Central memory CD8-positive, alpha-beta T cell (primary cell): Measurements from ENCODE around the gene MOSMO.
"Not testable (repeated sequence)": the region's sequence is repeated elsewhere in the genome, so short reads cannot be mapped to it uniquely, and the experiment has no call there.

Experiments used
- ATAC-seq: fragments of 150-1000 bp; cut with Tn5 transposase; replicated peaks from 2 replicates; pipeline ENCODE4 v1.10.0; 2022; ENCODE audit warnings: mild to moderate bottlenecking, moderate FRiP score, moderate number of reproducible peaks; ENCODE audit not compliant: poor library complexity, severe bottlenecking; ENCODE audit errors: extremely low read depth
- DNase-seq, 2 donors: peaks; one replicate each; pipeline ENCODE4 v3.0.0; 2021; ENCODE audit warnings: low spot score in 2 of 2
- H3K27ac Mint-ChIP-seq: one replicate; pipeline ENCODE4 v1.8.0; 2022; ENCODE audit warnings: low read depth, mild to moderate bottlenecking, moderate library complexity, mixed read lengths
- H3K27me3 Mint-ChIP-seq: one replicate; pipeline ENCODE4 v1.8.0; 2022; ENCODE audit warnings: mixed read lengths
- H3K36me3 Mint-ChIP-seq: one replicate; pipeline ENCODE4 v1.8.0; 2022; ENCODE audit warnings: mild to moderate bottlenecking, moderate library complexity, mixed read lengths; ENCODE audit not compliant: insufficient read depth
- H3K4me1 Mint-ChIP-seq: one replicate; pipeline ENCODE4 v1.8.0; 2022; ENCODE audit warnings: mixed read lengths
- H3K4me3 Mint-ChIP-seq: one replicate; pipeline ENCODE4 v1.8.0; 2022; ENCODE audit warnings: mild to moderate bottlenecking, moderate library complexity, mixed read lengths
- H3K9me3 Mint-ChIP-seq: one replicate; pipeline ENCODE4 v1.8.0; 2022; ENCODE audit warnings: mixed read lengths

The MOSMO gene

DNA sequence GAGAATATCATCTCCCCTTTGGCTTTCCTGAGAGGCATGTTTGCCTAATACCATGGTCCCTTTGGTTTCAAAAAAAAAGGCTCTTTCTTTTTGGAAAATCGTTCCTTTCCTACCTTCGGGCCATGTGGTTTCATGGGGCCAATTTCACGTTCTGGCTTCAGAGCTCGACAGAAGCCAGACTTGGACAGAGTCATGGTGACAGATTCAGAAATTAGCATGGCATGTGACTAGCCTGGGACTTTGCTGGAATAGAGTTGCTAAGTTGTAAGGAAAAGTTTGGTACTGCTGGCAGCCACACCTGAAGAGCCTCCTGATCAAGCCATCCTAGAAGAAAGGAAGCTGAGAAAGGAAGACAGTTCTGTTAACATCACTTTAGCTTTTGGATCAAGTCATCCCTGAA, 82.0 kb downstream of the MOSMO start:
- Mint-ChIP-seq H3K36me3 (peaks cover 11% of the 10 kb centered on the region), H3K27me3 (peaks cover 4% of the 10 kb centered on the region), H3K9me3 (no peaks in the 10 kb centered on the region), H3K4me3 (no peak overlapping the region), H3K4me1 (no peaks in the 10 kb centered on the region), H3K27ac (no peak overlapping the region)
- DNase-seq (no peak), ATAC-seq (no peak)

DNA sequence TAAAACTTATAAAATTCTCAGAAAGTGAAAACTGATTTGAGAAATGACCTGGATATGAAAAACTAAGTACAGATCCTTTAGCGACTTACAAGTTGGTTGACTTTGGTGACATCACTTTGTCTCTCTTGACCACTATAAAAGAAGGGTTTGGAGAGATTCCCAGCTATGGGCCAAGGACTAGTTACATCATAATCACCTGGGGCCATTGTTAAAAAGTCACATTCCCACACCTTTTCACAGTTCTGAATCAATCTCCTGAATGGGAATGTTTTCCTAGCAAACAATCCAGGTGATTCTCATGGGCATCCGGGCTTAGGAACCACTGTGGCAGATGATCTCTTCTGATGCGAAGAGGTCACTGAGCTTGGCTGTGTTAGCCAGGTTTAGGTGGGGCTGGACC, 83.8 kb downstream of the MOSMO start:
- DNase-seq: no peak
- Mint-ChIP-seq H3K27me3 (peaks cover 19% of the 10 kb centered on the region), H3K4me1 (no peaks in the 10 kb centered on the region), H3K36me3 (peaks cover 1% of the 10 kb centered on the region), H3K9me3 (no peaks in the 10 kb centered on the region), H3K27ac (no peak overlapping the region), H3K4me3 (no peak overlapping the region)
- no peak for ATAC-seq

DNA sequence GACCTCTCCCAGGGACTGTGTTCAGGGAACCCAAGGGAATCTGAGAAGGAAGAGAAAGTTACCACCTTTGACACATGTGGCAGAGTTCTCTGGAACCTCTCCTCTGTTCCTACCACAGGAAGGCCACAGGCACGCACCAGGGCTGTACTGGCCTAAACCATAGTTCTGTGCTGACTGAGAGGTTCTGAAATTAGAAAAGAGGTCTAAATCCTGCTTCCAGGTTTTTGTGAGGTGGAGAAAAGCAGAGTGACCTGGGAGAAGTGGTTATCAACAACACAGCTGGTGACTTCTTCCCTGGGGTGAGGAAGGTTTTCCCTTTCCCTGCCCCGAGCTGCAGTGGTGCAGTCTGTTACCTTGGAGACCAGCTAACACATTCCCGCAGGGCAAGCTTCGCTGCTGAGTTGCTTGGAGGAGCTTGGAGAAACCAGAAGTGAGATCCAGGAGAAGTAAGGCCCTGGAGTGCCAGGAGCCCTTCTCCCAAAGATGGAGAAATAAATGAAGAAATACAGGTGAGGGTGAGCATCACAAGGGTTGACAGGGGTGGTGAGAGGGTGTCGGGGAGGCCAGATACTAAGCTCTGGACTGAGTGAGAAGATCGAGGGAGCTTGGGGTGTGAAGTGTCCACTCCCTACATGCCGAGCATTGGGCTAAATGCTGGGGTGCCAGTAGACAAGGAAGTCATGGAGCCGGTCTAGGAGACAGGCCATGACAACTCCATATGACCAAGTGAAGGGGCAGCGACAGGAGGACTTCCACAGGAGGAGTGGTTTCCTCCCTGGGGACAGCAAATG, 84.4 kb downstream of the MOSMO start, which contains the start of gene VWA3A:
VWA3A (plus strand) TSS at position 399 of the 791 bp plus-strand sequence; CDS start at position 496, 97 bp downstream.
- Mint-ChIP-seq H3K9me3 (no peaks in the 10 kb centered on the region), H3K27ac (no peak within 1 kb of the TSS), H3K4me1 (no peaks in the 10 kb centered on the region), H3K36me3 (peaks cover 1% of the 10 kb centered on the region), H3K4me3 (no peak within 1 kb of the TSS), H3K27me3 (peaks cover 24% of the 10 kb centered on the region)
- no peak for ATAC-seq
- DNase-seq: no peak

DNA sequence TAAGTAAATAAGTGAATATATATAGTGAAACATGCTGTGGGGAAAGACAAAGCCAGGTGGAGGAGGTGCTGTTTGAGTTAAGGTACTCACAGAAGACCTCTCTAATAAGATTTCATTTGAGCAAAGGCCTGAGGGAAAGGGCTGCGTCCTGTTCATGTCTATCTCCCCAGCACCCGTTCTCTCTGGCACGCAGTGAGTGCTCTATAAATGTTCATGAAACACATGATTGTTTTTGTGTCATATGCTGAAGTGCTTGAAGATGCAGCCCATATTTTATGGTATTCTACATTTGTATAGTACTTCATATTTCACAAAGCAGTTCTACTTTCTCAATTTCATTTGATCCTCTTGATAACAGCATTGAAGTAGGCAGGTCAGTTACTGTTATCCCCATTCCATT, 85.4 kb downstream of the MOSMO start:
- no peak for ATAC-seq
- Mint-ChIP-seq H3K4me3 (no peak overlapping the region), H3K27me3 (peaks cover 34% of the 10 kb centered on the region), H3K9me3 (no peaks in the 10 kb centered on the region), H3K36me3 (peaks cover 1% of the 10 kb centered on the region), H3K27ac (no peak overlapping the region), H3K4me1 (no peaks in the 10 kb centered on the region)
- no peak for DNase-seq

DNA sequence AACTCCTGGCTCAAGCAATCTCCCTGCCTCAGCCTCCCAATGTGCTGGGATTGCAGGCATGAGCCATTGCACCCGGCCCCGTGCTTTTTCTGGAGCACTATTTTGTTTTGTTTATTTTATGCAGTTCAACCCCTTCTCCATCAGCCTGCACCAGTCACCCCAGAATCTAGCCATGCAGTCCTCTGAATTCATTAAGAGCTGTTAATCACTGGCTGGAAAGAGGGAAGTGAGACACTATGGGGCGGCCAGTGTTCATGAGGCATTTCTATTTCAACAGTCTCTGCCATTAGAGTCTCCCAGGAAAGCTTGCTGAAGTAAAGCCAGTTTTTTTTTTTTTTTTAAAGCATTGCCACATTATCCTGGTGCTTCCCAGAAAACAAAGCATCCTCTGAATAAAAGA, 86.1 kb downstream of the MOSMO start:
- H3K9me3 Mint-ChIP-seq: no peaks in the 10 kb centered on the region
- ATAC-seq: no peak
- H3K27me3 Mint-ChIP-seq: peaks cover 34% of the 10 kb centered on the region
- no peak overlapping the region for H3K4me3 Mint-ChIP-seq
- DNase-seq: no peak
- H3K27ac Mint-ChIP-seq: no peak overlapping the region
- peaks cover 1% of the 10 kb centered on the region for H3K36me3 Mint-ChIP-seq
- H3K4me1 Mint-ChIP-seq: peaks cover 3% of the 10 kb centered on the region

DNA sequence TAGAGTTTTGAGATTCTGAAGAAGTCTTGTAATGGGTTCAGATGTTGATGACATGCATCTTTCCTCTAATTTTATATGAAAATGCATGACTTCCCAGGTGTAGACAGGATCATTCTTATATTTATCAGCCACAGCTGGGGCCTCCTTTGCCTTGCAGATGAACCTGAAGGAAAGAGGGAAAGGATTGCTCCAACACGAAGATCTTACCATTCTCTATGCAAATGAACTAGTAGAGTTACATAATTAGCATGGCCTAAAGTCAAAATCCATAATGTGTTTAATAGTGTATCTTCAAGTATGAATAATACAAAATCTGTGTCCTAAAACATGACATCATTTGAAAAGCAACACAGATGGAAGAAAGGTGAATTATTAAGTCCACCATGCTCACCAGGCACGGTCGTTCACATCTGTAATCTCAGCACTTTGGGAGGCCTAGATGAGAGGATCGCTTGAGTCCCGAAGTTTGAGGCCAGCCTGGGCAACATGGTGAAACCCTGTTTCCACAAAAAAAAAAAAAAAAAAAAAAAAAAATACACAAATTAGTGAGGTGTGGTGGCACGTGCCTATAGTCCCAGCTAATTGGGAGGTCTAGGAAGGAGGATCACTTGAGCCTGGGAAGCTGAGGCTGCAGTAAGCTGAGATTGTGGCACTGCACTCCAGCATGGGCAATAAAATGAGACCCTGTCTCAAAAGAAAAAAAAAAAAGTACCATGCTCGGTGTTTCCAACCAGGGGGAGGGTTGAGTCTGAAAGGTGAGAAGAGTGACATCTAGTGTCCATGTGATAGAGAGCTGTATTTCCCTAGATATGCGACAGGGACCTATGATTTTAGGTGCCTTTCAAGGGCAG, 90.7 kb downstream of the MOSMO start:
- Mint-ChIP-seq H3K4me1 (peaks cover 7% of the 10 kb centered on the region), H3K27ac (no peak overlapping the region), H3K4me3 (no peak overlapping the region), H3K27me3 (peaks cover 34% of the 10 kb centered on the region), H3K36me3 (no peaks in the 10 kb centered on the region), H3K9me3 (no peaks in the 10 kb centered on the region)
- DNase-seq: no peak
- peak; percentile 84 for ATAC-seq

DNA sequence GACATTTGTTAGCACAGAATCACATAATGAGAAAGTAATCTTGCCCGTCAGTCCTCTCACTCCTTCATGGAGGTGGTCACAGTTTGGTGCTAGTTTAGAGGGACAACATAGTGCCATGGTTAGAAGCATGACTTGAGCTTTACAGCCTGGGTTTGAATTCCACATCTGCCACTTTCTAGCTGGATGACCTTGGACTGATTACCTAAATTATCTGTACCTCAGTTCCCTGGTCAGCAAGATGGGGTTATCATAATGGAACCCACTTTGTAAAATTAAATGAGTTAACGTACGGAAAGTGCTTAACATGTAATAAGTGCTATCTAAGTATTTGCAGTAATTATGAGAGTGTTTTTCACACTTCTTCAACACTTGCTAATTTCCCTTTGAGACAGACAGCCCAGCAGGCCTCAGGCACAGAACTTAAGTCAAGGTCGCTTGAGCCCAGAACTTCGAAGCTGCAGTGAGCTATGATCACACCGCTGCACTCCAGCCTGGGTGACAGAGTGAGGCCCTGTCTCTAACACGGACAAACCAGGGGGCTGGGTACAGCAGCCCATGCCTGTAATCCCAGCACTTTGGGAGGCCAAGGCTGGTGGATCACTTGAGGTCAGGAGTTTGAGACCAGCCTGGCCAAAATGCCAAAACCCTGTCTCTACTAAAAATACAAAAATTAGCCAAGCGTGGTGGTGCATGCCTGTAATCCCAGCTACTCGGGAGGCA, 91.5 kb downstream of the MOSMO start:
- Mint-ChIP-seq H3K9me3 (no peaks in the 10 kb centered on the region), H3K4me3 (no peak overlapping the region)
- ATAC-seq: no peak

DNA sequence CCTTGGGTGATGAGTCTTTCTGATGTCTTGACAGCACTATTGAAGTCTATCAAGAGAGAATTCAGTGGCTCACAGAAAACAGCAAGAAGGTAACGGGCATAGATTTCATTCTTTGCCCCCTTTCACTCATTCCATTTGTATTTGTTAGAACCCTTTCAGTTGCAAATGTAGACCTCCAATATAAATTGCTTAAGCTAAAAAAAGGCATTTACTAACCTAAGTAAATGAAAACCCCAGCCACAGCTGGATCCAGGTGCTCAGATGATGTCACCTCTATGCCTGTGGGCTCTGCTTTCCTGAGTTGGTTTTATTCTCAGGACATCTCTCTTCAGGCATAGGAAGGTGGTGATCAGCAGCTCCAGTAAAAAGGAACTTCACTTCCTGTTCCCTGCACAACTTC, 95.5 kb downstream of the MOSMO start:
- ATAC-seq: no peak
- peaks cover 15% of the 10 kb centered on the region for H3K4me1 Mint-ChIP-seq
- H3K36me3 Mint-ChIP-seq: no peaks in the 10 kb centered on the region
- H3K27ac Mint-ChIP-seq: no peak overlapping the region
- no peak for DNase-seq
- H3K4me3 Mint-ChIP-seq: no peak overlapping the region
- H3K27me3 Mint-ChIP-seq: no peaks in the 10 kb centered on the region
- H3K9me3 Mint-ChIP-seq: no peaks in the 10 kb centered on the region

More for the DNA sequence above, 91.5 kb downstream of the MOSMO start:
- Mint-ChIP-seq H3K27ac (no peak overlapping the region), H3K27me3 (peaks cover 34% of the 10 kb centered on the region), H3K4me1 (peaks cover 7% of the 10 kb centered on the region), H3K36me3 (no peaks in the 10 kb centered on the region)
- no peak for DNase-seq

DNA sequence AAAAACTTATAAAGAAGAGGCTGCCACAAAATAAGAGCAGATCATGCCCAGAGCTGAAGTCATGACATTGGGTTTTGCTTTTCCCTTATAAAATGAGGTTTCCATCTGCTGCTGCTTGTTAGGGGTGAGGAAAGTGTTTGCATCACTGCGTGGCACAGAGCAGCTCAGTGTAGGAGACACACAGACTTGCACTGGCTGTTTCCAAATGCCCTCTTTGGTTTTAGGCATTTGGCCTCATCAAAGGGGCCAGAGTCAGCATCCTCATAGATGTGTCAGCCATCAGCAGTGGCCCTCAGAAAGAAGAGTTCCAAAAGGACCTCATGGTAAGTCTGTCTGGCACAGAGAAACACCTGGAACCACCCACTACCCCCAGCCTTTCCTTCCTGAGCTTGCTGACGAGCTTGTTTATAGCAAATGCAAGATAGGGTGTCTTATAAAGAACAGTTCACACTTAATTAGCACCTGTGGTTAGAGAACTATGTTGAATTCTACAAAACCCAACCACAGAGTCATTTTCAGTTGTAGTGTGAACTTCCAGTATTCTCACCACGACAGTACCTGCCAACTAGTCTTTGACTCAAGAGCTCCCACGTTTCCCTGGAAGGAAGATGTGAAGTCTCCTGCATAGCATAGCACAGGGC, 101.5 kb downstream of the MOSMO start:
- Mint-ChIP-seq H3K27ac (peak overlapping the region; percentile 50), H3K9me3 (no peaks in the 10 kb centered on the region), H3K27me3 (no peaks in the 10 kb centered on the region), H3K4me1 (peaks cover 20% of the 10 kb centered on the region), H3K36me3 (peaks cover 3% of the 10 kb centered on the region), H3K4me3 (no peak overlapping the region)
- DNase-seq: peak in 1 of 2 donors; percentile 37
- ATAC-seq: peak; percentile 92

DNA sequence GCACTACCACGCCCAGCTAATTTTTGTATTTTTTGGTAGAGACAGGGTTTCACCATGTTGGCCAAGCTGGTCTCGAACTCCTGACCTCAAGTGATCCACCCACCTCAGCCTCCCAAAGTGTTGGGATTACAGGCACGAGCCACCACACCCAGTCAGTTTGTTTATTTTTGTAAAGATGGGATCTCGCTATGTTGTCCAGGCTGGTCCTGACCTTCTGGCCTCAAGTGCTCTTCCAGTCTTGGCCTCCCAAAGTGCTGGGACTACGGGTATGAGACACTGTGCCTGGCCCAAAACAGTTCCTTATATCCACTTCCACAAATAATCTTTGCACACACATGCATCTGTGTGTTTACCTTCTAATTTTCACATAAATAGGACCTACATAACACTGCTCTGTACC, 103.7 kb downstream of the MOSMO start:
- not testable (repeated sequence) for DNase-seq, H3K4me3 Mint-ChIP-seq, ATAC-seq, H3K36me3 Mint-ChIP-seq, H3K27me3 Mint-ChIP-seq, H3K9me3 Mint-ChIP-seq, H3K27ac Mint-ChIP-seq
- H3K4me1 Mint-ChIP-seq: peaks cover 20% of the 10 kb centered on the region

DNA sequence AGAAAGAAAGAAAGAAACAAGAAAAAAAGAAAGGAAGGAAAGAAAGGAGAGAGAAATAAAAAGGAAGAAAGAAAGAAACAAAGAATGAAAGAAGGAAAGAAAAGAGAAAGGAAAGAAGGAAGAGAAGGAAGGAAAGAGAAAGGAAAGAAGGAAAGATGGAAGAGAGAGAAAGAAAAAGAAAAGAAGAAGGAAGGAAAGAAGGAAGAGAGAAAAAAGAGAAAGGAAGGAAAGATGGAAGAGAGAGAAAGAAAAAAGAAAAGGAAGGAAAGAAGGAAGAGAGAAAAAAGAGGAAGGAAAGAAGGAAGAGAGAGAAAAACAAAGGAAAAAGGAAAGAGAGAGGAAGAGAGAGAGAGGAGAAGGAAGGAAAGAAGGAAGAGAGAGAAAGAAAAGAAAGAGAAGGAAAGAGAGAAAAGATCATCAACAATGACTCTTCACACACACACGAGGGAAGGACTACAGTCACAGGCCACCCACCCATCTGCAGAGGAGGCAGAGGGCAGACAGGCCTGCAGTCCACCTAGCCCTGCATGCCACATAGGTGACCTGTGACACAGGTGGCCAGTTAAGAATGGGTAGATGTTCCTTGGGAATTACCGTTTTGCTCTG, 108.3 kb downstream of the MOSMO start:
- Mint-ChIP-seq H3K27me3 (no peaks in the 10 kb centered on the region), H3K36me3 (no peaks in the 10 kb centered on the region), H3K9me3 (no peaks in the 10 kb centered on the region), H3K27ac (peak overlapping the region; percentile 5), H3K4me1 (no peaks in the 10 kb centered on the region), H3K4me3 (no peak overlapping the region)
- DNase-seq: no peak
- no peak for ATAC-seq

DNA sequence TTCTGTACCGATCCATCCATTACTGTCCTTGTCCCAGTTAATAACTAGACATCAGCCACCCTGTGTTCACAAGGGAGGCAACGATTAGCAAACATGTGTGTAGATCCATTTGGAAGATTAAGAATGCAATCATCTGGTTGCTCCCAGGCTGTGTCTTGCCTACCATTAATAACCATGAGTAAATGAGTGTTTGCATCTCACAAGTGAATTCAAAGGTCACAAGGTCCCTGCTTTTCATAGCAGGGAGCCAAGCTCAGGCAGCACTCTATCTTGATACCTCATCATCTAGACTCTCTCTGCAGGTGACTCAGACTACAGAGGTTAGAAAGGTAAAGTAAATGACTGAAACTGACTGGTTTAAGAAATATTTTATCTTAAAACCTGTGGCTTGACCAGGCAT, 109.7 kb downstream of the MOSMO start:
- peaks cover 2% of the 10 kb centered on the region for H3K36me3 Mint-ChIP-seq
- no peaks in the 10 kb centered on the region for H3K27me3 Mint-ChIP-seq
- no peak overlapping the region for H3K27ac Mint-ChIP-seq
- ATAC-seq (no peak), DNase-seq (no peak)
- no peaks in the 10 kb centered on the region for H3K9me3 Mint-ChIP-seq
- no peak overlapping the region for H3K4me3 Mint-ChIP-seq
- no peaks in the 10 kb centered on the region for H3K4me1 Mint-ChIP-seq
